ENCODE measurements around the gene ZFP36L1.

DNA sequence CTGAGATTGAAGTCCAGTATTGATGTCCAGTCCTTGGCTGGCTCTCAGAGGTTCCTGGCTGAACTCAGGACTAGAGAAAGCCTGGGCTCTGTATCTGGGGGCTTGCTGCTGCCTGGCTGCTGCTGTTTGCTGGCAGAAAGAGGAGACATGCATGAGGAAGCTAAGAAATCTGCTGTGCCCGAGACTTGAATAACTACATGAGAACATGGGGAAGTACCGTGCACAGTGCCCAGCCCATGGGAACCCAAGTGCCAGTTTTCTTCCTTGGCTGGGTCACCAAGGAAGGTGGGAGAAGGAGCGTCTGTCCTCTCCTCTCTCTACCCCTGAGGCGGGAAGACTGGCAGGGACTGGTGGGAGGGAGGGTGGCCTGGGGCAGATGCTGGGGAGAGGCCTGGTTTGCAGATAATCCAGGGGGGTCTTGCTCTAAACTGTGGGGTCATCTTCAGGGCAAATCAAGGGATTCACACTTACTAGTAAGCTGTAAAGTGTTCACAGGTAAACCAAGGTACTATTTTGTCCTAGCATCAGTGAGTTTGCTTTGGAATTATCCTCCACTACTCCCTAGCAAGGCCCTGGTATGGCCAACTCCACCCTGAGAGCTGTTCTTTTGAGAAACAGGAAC is 13.8 kb upstream of the ZFP36L1 start:
- TF ChIP-seq, protein P1, sequence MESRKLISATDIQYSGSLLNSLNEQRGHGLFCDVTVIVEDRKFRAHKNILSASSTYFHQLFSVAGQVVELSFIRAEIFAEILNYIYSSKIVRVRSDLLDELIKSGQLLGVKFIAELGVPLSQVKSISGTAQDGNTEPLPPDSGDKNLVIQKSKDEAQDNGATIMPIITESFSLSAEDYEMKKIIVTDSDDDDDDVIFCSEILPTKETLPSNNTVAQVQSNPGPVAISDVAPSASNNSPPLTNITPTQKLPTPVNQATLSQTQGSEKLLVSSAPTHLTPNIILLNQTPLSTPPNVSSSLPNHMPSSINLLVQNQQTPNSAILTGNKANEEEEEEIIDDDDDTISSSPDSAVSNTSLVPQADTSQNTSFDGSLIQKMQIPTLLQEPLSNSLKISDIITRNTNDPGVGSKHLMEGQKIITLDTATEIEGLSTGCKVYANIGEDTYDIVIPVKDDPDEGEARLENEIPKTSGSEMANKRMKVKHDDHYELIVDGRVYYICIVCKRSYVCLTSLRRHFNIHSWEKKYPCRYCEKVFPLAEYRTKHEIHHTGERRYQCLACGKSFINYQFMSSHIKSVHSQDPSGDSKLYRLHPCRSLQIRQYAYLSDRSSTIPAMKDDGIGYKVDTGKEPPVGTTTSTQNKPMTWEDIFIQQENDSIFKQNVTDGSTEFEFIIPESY (CRISPR knock-in tag; IDR thresholded peaks at IDR 0.05), result no peak
- TF ChIP-seq, protein P2, sequence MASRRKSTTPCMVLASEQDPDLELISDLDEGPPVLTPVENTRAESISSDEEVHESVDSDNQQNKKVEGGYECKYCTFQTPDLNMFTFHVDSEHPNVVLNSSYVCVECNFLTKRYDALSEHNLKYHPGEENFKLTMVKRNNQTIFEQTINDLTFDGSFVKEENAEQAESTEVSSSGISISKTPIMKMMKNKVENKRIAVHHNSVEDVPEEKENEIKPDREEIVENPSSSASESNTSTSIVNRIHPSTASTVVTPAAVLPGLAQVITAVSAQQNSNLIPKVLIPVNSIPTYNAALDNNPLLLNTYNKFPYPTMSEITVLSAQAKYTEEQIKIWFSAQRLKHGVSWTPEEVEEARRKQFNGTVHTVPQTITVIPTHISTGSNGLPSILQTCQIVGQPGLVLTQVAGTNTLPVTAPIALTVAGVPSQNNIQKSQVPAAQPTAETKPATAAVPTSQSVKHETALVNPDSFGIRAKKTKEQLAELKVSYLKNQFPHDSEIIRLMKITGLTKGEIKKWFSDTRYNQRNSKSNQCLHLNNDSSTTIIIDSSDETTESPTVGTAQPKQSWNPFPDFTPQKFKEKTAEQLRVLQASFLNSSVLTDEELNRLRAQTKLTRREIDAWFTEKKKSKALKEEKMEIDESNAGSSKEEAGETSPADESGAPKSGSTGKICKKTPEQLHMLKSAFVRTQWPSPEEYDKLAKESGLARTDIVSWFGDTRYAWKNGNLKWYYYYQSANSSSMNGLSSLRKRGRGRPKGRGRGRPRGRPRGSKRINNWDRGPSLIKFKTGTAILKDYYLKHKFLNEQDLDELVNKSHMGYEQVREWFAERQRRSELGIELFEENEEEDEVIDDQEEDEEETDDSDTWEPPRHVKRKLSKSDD (conservative IDR thresholded peaks at IDR 0.05; ENCODE audit: low read length), result no peak
- TF ChIP-seq, protein P3, sequence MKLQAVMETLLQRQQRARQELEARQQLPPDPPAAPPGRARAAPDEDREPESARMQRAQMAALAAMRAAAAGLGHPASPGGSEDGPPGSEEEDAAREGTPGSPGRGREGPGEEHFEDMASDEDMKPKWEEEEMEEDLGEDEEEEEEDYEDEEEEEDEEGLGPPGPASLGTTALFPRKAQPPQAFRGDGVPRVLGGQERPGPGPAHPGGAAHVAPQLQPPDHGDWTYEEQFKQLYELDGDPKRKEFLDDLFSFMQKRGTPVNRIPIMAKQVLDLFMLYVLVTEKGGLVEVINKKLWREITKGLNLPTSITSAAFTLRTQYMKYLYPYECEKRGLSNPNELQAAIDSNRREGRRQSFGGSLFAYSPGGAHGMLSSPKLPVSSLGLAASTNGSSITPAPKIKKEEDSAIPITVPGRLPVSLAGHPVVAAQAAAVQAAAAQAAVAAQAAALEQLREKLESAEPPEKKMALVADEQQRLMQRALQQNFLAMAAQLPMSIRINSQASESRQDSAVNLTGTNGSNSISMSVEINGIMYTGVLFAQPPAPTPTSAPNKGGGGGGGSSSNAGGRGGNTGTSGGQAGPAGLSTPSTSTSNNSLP (IDR thresholded peaks at IDR 0.05; ENCODE audit: borderline replicate concordance, low read depth, low read length), result no peak
- TF ChIP-seq NCOA1 (IDR thresholded peaks at IDR 0.05; ENCODE audit: low read depth), result no peak
- TF ChIP-seq TAL1 (IDR thresholded peaks at IDR 0.05), result no peak
- TF ChIP-seq, protein P4, sequence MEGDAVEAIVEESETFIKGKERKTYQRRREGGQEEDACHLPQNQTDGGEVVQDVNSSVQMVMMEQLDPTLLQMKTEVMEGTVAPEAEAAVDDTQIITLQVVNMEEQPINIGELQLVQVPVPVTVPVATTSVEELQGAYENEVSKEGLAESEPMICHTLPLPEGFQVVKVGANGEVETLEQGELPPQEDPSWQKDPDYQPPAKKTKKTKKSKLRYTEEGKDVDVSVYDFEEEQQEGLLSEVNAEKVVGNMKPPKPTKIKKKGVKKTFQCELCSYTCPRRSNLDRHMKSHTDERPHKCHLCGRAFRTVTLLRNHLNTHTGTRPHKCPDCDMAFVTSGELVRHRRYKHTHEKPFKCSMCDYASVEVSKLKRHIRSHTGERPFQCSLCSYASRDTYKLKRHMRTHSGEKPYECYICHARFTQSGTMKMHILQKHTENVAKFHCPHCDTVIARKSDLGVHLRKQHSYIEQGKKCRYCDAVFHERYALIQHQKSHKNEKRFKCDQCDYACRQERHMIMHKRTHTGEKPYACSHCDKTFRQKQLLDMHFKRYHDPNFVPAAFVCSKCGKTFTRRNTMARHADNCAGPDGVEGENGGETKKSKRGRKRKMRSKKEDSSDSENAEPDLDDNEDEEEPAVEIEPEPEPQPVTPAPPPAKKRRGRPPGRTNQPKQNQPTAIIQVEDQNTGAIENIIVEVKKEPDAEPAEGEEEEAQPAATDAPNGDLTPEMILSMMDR (IDR thresholded peaks at IDR 0.05 in 2 of 3, conservative IDR thresholded peaks at IDR 0.05 in 1 of 3; ENCODE audit: insufficient read depth in 2 of 3, low read depth in 1 of 3, low read length in 3 of 3), result no peak
